ENCODE results near the gene SPATA31D4.
"Not testable (repeated sequence)": the region's sequence is repeated elsewhere in the genome, so short reads cannot be mapped to it uniquely, and the experiment has no call there.

Gene SPATA31D4

DNA sequence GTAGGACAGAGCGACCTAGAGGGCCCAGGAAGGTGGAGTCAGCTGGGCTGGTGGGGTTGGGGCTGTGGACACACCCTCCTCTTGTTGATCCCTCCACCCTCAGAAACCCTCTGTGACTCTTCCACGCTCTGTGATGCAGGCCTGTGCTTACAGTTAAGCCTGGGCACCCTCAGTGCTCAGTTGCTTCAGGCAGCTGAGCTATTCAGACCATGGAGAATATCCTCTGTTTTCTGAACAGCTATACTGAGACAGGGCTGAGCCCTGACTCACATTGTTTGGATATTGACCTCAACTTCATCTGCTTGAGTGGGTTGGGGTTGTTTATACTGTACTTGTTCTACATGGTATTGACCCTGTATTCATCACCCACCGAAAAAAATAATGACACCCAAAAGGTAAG lies at the start of gene SPATA31D4:
Gene SPATA31D4, plus strand, starts transcription at position 124 of the 400 bp plus-strand sequence. Its CDS starts 86 bp downstream, at position 210.
- DNase-seq = not testable (repeated sequence)

DNA sequence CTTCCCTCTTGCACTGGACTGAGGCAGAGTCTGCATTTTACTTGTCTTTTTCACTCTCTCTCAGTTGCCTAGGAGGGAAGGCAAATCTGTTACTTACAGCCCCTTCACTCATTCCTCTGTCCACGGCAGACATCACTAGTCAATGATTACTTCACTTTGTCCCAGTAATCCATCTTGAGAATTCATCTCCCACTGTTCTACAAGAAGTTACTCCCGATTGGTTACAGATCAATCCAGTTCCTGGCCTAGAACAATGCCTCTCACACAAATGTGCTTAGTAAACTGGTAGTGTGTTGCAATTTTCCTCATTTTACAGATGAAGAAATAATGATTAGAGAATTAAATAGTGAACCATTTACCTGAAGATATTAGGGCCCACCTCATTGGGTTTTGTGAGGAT lies 49.7 kb upstream of the SPATA31D4 start:
- DNase-seq = no peak

GRCh38 chr9:81879501-81879916 lies 48.7 kb upstream of the SPATA31D4 start:
- no peak for DNase-seq

- no peak for DNase-seq
Measured at GRCh38 chr9:81885602-81886001, 42.6 kb upstream of the SPATA31D4 start.

DNA sequence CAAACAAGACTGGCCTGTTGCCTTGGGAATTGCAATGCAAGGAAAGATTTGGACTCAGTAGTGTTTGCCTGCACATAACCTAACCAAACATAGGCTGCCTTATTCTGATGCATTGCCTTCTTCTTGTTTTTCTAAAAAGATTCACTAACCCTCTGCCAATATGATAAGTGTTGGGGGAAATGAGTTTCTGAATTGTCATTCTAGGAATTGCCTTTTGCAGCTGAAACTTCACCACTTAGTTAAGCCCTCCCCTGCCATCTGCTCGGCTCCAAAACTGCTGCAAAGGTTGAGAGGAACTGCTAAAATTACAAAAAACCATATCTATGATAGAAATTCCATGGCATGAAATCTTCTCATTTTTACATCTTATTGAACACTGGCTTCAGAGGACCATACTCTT lies 41.6 kb upstream of the SPATA31D4 start:
- DNase-seq = no peak

DNA sequence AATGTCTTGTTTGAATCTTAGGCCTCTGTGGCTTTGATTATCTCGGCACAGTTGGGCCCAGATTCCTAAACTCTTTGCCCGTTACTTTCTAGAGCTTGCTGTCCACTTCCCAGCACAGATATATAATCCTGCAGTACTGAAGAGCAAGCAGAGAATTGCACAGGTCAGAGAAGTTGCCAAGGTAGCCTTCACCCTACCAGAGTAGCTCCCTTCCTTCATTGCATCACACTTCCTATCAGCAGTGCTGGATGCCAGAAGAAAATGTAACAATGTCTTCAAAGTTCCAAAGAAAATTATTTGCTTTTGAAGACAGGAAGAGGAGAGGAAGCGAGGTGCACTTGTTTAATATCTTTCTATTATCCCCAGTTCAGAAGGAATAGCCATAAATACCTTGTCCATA lies 38.1 kb upstream of the SPATA31D4 start:
- no peak for DNase-seq

- no peak for DNase-seq
Measured at GRCh38 chr9:81892440-81892839, 35.8 kb upstream of the SPATA31D4 start.

GRCh38 chr9:81893929-81894328 lies 34.3 kb upstream of the SPATA31D4 start:
- no peak for DNase-seq

GRCh38 chr9:81894891-81895290 lies 33.3 kb upstream of the SPATA31D4 start:
- DNase-seq = no peak

DNA sequence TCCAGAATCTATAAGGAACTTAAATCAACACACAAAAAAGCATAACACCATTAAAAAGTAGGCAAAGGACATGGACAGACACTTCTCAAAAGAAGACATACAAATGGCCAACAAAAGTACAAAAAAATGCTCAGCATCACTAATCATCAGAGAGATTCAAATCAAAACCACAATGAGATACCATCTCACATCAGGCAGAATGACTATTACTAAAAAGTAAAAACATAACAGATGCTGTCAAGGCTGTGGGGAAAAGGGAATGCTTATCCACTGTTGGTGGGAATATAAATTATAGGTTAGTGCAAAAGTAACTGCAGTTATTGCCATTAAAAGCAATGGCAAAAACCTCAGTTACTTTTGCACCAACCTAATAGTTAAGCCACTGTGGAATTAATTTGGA lies 32.2 kb upstream of the SPATA31D4 start:
- no peak for DNase-seq

- no peak for DNase-seq
Measured at GRCh38 chr9:81898851-81899250, 29.4 kb upstream of the SPATA31D4 start.

DNA sequence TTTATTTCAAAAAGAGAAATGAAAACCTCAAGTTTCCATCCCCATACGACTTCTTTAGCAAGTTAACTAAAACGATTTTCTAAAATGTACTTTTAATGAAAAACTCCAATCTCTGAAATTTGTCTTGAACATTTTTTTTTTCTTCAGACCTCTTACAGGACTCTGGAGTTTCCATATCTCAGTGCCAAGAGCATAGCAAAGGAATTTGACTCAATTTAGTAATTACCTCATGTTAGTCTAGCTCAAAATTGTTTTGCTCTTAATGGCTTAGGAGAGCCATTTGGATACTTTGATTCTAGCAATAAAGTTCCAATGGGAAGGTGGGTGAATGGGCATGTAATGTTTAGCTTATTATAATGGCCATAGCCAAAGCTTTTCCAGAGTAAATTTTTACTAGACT lies 26.0 kb upstream of the SPATA31D4 start:
- DNase-seq = no peak

- no peak for DNase-seq
Measured at GRCh38 chr9:81902626-81903025, 25.6 kb upstream of the SPATA31D4 start.

DNA sequence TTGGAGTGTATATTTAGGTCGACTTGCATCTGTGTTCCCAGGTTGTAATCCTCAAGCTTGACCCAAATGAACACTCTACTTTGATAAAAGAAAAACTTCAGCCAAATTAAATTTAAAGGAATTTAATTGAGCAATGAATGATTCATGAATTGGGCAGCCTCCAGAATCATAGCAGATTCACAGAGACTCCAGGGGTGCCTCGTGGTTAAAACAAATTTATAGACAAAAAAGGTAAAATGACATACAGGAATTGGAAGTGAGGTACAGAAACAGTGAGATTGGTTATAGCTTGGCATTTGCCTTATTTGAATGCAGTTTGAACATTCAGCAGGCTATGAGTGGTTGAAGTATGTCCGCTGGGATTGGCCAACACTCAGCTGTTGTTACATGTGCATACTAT lies 21.6 kb upstream of the SPATA31D4 start:
- no peak for DNase-seq

- no peak for DNase-seq
Measured at GRCh38 chr9:81912135-81912534, 16.1 kb upstream of the SPATA31D4 start.

DNA sequence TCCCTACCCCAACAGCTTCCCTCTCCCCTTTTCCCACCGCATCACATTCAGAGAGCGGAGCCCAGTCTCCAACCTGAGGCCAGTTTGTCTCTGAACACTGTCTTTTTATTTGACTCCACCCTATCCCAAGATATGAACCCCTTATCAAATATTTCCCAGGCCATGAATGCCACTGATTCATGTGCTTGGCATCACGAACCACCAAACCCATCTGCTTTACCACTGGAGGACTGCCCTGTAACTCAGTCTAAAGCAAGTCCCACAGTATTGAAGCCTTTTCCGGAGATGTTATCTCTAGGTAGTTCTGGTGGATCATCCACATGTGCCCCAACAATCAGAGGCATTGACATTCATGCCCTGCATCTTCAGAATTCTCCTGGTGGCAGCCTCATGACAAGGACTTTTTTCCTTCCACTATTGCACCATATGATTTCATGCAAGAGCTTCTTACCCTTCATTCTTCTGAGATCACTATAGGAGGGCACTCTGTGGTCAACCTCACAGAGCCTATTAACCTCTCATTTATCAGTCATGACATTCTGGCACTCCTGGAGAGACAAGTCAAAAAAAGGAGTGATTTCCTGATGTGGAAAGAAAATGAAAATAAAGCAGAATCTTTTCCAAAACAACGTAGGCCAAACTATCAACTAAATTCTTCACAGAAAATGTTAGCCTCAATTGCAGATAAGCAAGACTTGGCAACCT lies 12.3 kb upstream of the SPATA31D4 start:
- DNase-seq = no peak

DNA sequence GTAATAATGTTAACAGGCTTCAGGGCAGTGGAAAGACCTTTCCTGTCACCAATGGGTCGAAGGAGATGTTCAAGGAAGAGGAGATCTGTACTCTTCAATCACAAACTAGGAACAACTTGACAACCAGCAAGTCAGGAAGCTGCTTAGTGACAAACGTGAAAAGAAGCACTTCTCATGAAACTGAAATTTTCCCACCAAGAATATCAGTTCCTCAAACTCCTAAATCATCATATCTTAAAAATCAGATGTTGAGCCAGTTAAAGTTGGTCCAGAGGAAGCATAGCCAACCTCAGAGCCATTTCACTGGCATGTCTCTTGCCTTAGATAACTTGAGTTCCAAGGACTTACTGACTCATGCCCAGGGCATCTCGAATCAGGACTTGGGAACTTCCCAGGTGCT lies 9.7 kb upstream of the SPATA31D4 start:
- not testable (repeated sequence) for DNase-seq

DNA sequence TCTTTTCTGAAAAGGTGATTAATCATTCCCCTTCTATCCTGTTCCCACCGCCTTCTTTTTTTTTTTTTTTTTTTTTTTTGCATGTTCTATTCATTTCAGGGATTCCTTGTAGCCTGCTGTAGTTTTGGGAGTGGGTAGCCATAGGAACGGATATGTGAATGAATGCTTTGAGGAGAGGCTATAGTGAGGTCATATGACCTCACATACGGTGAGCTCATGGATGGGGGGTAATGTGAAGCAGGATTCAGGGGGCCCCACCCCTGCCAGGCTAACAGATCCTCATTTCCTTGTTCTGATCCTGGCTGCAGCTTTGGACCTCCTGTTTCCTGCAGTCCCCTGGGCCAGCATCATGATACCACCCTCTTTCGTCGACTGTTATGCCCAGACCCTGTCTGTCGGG lies 1.9 kb downstream of the SPATA31D4 start:
- DNase-seq = not testable (repeated sequence)

DNA sequence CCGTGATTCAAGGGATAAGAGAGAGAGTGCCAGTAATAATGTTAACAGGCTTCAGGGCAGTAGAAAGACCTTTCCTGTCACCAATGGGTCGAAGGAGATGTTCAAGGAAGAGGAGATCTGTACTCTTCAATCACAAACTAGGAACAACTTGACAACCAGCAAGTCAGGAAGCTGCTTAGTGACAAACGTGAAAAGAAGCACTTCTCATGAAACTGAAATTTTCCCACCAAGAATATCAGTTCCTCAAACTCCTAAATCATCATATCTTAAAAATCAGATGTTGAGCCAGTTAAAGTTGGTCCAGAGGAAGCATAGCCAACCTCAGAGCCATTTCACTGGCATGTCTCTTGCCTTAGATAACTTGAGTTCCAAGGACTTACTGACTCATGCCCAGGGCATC lies 5.3 kb downstream of the SPATA31D4 start:
- not testable (repeated sequence) for DNase-seq

DNA sequence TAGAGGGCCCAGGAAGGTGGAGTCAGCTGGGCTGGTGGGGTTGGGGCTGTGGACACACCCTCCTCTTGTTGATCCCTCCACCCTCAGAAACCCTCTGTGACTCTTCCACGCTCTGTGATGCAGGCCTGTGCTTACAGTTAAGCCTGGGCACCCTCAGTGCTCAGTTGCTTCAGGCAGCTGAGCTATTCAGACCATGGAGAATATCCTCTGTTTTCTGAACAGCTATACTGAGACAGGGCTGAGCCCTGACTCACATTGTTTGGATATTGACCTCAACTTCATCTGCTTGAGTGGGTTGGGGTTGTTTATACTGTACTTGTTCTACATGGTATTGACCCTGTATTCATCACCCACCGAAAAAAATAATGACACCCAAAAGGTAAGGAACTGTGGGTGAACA lies 15.2 kb downstream of the SPATA31D4 start, which contains the start of gene SPATA31D3:
Gene SPATA31D3, plus strand, starts transcription at position 108 of the 400 bp plus-strand sequence. Its CDS starts 86 bp downstream, at position 194.
- DNase-seq = not testable (repeated sequence)

GRCh38 chr9:81948650-81949049 lies 20.4 kb downstream of the SPATA31D4 start:
- not testable (repeated sequence) for DNase-seq

DNA sequence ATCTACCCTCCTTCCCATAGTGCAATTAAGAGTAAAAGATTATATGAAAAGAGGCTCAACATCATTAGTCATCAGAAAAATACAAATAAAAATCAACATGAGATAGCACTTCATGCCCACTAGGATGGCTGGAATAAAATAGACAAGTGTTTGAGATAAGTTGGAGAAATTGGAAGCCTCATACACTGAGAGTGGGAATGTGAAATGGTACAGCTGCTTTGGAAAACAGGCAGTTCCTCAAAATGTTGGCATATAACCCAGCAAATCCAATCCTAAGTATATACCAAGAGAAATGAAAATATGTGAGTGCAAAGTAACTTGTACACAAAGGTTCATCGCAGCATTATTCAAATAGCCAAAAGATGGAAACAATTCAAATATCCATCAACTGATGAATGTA lies 24.9 kb downstream of the SPATA31D4 start:
- no peak for DNase-seq

GRCh38 chr9:81955625-81956024 lies 27.4 kb downstream of the SPATA31D4 start:
- DNase-seq = no peak

- no peak for DNase-seq
Measured at GRCh38 chr9:81964218-81965171, 36.3 kb downstream of the SPATA31D4 start.

Measured in activated effector memory CD4-positive, alpha-beta T cell treated with Interleukin-2 at 50 U/mL for 16 hours (primary cell).